ENCODE data around the gene UBE2G2.

Gene UBE2G2

DNA sequence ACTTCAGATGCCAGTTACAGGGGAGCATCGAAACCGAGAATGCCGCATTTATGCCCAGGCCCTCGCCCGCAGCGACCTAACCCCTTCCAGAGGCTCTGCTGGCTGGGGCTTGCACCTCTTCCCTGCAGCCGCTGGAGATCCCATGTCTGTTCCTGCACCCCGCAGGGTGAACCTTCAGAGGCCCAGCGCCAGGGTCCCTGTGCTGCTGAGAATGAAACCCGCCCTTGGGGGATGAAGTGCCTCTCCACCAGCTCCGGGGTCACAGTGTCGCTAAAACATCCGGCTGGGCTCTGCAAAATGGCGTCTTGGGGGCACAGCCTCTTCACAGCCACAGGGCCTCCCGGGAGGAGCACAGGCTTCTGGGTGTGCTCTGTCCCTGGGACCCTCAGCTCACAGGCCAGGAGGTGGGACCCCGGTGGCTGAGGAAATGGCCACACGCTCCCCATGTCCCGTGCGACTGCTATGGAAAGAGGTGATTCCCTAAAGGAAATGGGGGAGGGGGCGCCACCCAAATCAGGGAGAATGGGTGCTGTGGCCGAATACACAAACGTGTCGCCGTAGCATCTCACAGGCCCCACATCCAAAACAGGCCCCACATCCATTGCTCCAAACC lies 50.3 kb downstream of the UBE2G2 start:
- DNase-seq (ENCODE audit: low read depth in 2 of 2) = no peak

DNA sequence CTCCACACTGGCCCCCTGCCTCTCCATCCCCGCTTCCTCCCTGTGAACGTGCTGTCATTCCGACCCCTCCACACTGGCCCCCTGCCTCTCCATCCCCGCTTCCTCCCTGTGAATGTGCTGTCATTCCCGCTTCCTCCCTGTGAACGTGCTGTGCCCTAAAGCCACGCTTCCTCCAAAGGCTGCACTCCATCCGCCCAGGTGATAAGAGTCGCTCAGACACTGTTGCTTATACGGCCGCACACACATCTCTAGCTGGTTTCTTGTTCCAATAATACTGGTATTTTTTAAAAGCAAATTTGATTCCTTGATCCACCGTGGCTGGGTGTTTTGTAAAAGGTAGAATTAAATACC lies 51.0 kb downstream of the UBE2G2 start:
- no peak for DNase-seq (ENCODE audit: low read depth in 2 of 2)

GRCh38 chr21:44749759-44750674 lies 51.6 kb downstream of the UBE2G2 start:
- no peak for DNase-seq (ENCODE audit: low read depth in 2 of 2)

GRCh38 chr21:44749116-44749758 lies 52.4 kb downstream of the UBE2G2 start:
- no peak for DNase-seq (ENCODE audit: low read depth in 2 of 2)

DNA sequence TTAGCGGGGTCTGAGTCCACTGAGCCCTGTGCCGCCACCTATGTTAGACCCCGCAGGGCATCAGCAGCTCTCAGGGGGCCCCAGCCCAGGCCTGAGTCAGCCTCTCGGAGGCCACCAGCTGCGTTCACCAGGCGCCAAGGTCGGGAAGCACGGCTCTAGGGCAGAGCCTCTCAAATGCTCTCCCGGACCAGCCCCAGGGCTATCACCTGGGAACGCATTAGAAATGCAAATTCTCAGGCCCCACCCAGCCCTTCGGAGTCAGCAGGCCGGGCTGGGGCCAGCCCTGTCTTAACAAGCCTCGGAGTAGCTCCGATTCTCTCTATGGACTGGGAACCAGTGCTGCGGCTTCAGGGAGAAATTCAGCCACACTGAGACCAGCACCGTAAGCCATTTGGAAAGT lies 53.0 kb downstream of the UBE2G2 start:
- DNase-seq (ENCODE audit: low read depth in 2 of 2) = no peak

DNA sequence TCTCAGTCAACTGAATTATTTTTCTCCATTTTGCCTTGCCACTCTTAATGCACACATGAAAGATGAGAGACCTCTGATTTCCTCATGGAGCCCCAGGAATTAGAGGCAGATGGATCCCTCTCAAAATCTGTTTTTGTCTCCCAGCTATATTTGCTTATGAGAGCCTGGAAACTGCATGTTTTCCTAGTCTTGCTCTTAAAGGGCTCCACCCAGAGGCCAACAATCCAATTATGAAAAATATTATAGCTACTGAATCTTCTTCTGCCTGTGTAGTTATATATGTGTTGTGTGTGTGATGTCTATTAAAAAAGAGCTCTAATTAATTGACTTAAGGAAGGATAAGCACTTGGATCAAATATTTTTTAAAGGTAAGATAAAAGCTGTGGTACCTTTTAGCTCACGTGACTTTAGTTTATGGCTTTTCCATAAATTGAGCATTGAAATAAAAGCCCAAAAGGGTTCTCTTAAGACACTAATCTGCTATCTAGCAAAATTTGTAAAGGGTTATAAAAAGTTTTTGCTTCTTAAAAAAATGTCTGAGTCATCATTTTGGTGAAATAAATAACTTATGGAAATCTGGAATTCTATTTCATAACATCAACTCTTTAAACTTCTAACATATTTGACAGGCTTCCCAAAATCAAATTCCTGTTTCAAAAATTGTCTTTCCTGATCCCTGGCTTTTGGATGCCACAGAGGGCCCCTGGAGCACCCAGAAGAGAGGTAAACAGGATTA lies 59.0 kb downstream of the UBE2G2 start:
- DNase-seq (ENCODE audit: low read depth in 2 of 2) = no peak

GRCh38 chr21:44741921-44742320 lies 59.7 kb downstream of the UBE2G2 start:
- DNase-seq (ENCODE audit: low read depth in 2 of 2) = no peak

DNA sequence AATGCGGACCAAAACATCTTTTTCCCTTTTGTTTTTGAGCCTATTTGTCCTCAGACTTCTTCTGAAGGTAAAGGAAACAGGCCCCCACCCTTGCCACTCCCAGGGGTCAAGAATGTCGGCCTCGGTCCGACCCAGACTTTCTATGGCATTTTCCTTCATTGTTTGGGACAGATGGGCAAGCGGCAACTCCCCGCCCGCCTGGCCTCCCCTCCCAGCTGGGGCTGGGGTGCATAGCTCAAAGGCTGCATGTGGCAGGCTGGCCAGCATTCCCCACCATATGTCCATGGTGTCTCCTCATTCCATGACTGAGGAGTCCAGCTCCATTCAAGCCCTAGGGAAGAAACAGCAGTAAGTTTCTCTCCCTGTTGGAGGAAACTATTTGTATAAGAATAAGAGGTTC lies 60.9 kb downstream of the UBE2G2 start:
- no peak for DNase-seq (ENCODE audit: low read depth in 2 of 2)

GRCh38 chr21:44739316-44739715 lies 62.3 kb downstream of the UBE2G2 start:
- DNase-seq (ENCODE audit: low read depth in 2 of 2) = no peak

- no peak for DNase-seq (ENCODE audit: low read depth in 2 of 2)
These were observed 63.0 kb downstream of the UBE2G2 start for GRCh38 chr21:44738621-44739020.

DNA sequence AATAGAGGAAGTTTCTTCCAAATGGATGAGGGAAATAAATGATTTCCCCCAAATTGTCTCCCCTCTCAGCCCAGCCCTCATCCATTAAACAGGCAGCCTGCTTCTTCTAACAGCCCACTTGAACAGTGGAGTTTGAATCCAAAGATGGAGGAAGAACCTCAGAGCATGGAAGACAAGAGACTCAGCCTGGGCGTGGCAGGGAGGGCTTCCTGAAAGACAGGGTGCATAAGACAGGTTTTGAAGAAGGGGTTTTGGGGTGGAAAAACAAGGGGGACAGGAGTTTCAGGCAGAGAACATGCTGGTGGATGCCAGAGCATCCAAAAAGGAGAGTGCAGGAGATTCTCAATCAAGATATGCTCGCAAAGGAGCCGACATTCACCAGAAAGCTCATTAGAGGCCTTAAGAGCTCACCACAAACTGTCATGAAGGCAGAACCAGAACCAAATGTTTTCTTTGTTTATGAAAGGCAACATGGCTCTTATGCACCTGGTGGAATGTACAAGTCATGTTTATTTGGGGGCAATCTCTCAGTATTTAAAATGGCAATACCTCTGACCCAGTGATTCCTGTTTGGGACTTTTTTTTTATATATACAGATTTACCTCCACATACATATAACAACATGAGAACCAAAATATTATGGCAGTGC lies 63.8 kb downstream of the UBE2G2 start:
- DNase-seq (ENCODE audit: low read depth in 2 of 2) = no peak

GRCh38 chr21:44736291-44737004 lies 65.2 kb downstream of the UBE2G2 start:
- DNase-seq (ENCODE audit: low read depth in 2 of 2) = no peak

- no peak for DNase-seq (ENCODE audit: low read depth in 2 of 2)
These were observed 65.8 kb downstream of the UBE2G2 start for GRCh38 chr21:44735821-44736220.

DNA sequence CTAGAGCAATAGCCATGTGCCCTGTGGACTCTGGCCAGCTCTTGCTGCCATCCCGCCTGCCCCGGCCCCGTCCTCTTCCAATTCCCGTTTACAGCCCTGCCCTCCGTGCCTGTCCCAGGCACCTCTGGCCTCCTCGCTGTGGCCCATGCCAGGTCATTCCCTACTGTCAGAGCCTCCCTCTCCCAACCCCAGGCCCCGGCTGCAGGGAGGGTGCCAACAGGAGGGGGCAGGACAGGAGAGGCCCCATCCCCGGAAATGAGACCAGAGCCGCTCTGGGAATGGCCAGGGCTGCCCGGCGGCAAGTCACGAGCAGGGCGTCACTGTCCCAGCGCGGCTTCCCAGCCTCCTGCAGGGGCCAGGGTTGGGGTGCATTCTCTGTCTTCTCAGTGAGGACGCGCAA lies 66.8 kb downstream of the UBE2G2 start:
- DNase-seq (ENCODE audit: low read depth in 2 of 2) = no peak

- no peak for DNase-seq (ENCODE audit: low read depth in 2 of 2)
These were observed 67.4 kb downstream of the UBE2G2 start for GRCh38 chr21:44734026-44734745.

- no peak for DNase-seq (ENCODE audit: low read depth in 2 of 2)
These were observed 68.7 kb downstream of the UBE2G2 start for GRCh38 chr21:44732956-44733355.

GRCh38 chr21:44732263-44732662 lies 69.4 kb downstream of the UBE2G2 start:
- DNase-seq (ENCODE audit: low read depth in 2 of 2) = no peak

DNA sequence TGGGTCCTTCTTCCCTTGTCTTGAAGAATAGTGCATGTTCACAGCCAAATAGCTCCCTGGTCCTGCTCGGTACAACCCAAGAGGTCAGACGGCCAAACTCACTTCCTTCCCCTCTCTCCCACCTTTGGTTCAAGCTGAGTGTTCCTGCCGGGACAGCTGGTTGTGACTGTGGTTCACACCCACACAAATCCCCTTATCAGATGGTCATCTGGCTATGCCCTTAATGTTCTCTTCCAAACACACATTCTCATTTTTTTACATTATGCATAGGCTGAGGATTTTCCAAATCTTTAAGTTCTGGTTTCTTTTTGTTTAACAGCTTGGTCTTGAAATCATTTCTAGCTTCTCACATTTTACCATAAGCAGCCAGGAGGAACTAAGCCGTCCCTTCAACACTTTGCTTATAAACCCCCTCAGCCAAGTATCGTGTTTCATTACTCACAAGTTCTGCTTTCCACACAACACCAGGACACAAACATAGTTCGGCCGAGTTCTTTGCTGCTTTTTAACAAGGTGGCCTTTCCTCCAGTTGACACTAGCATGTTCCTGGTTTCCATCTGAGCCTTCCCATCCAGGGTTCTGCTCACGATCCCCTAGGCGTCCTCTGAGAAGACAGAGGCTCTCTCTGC lies 70.6 kb downstream of the UBE2G2 start:
- DNase-seq (ENCODE audit: low read depth in 2 of 2) = no peak

DNA sequence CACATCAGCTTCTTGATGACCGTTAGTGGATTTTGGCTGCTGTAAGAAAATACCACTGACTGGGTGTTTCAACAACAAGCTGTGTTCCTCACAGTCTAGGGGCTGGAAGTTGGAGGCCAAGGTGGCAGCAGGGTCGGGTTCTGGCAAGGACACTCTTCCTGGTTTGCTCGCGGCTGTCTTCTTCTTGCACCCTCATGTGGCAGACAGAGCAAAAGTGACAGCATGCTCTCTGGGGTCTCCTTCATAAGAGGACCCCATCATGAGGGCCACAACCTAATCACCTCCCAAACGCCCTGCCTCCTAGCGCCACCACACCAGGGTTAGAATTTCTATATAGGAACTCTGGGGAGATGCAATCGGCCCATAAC lies 71.6 kb downstream of the UBE2G2 start:
- no peak for DNase-seq (ENCODE audit: low read depth in 2 of 2)

All from stimulated activated CD4-positive, alpha-beta T cell treated with anti-CD3 and anti-CD28 coated beads, Interleukin-15, amount 100 ng/mL, for 48 hours (primary cell).